OCI-LY7 (cell line): Measurements from ENCODE around the gene NPNT. TPM values are rescaled to one million over a fixed set of nuclear protein-coding genes. Genes with fewer than 3 reads are reported as not detected.

Source experiments
- BruUV-seq: library from RNA; stranded (reverse); fragments of 400-500 nt; replicated peaks from 2 replicates; lab custom pipeline; 2021; lab: Mats Ljungman, UMichigan
- CTCF ChIA-PET: fragments of 300-600 bp; sonication (Branson Sonifier 250); formaldehyde crosslinking; loops from one replicate; lab custom pipeline; 2022; ENCODE audit warnings: antibody characterized with exemption; ENCODE audit not compliant: unreplicated experiment; lab: Charles Lee
- POLR2A ChIA-PET: fragments of 300-600 bp; sonication (Branson Sonifier 250); formaldehyde crosslinking; loops from one replicate; lab custom pipeline; 2022; ENCODE audit warnings: antibody characterized with exemption; lab: Charles Lee
- DNase-seq: peaks from one replicate; pipeline ENCODE4 v3.0.0-alpha.2; 2015; ENCODE audit warnings: low spot score
- H2AFZ ChIP-seq: fragments of 200-600 bp; sonication (generic), shearing (Covaris generic); 2 replicates; pipeline ENCODE4 v1.6.1; 2014; ENCODE audit warnings: mild to moderate bottlenecking, antibody characterized with exemption, low read length, moderate library complexity
- H3K27ac ChIP-seq: fragments of 200-600 bp; sonication (generic); 2 replicates; pipeline ENCODE4 v1.5.1; 2014; ENCODE audit warnings: mixed run types, low read depth, mild to moderate bottlenecking, moderate library complexity, low read length, inconsistent platforms; ENCODE audit not compliant: poor library complexity, severe bottlenecking
- H3K36me3 ChIP-seq: fragments of 200-600 bp; sonication (generic); 2 replicates; pipeline ENCODE4 v1.6.1; 2014; ENCODE audit warnings: mild to moderate bottlenecking, antibody characterized with exemption, low read length, moderate library complexity, mixed read lengths; ENCODE audit not compliant: insufficient read depth
- H3K4me1 ChIP-seq: fragments of 200-600 bp; sonication (generic); 2 replicates; pipeline ENCODE4 v1.5.1; 2014; ENCODE audit warnings: mild to moderate bottlenecking, low read length; ENCODE audit not compliant: insufficient read depth, poor library complexity, severe bottlenecking
- H3K4me2 ChIP-seq: fragments of 200-600 bp; sonication (generic); 2 replicates; pipeline ENCODE4 v1.6.1; 2014; ENCODE audit warnings: mild to moderate bottlenecking, low read length
- H3K4me3 ChIP-seq: fragments of 200-600 bp; sonication (generic); 2 replicates; pipeline ENCODE4 v1.5.1; 2014; ENCODE audit warnings: mild to moderate bottlenecking, low read depth, low read length; ENCODE audit not compliant: poor library complexity, severe bottlenecking
- H3K79me2 ChIP-seq: fragments of 200-600 bp; sonication (generic); 2 replicates; pipeline ENCODE4 v1.6.1; 2016; ENCODE audit warnings: low read depth, mild to moderate bottlenecking, low read length, moderate library complexity, mixed read lengths; ENCODE audit not compliant: insufficient read depth
- H3K9me2 ChIP-seq: fragments of 200-600 bp; sonication (generic); 2 replicates; pipeline ENCODE4 v1.6.1; 2016; ENCODE audit warnings: mild to moderate bottlenecking, low read length, mixed read lengths; ENCODE audit not compliant: insufficient read depth
- H3K9me3 ChIP-seq: fragments of 200-600 bp; sonication (generic); 2 replicates; pipeline ENCODE4 v1.6.1; 2014; ENCODE audit warnings: mild to moderate bottlenecking, mixed run types, low read length, mixed read lengths
- H4K20me1 ChIP-seq: fragments of 200-600 bp; sonication (generic); 2 replicates; pipeline ENCODE4 v1.6.1; 2014; ENCODE audit warnings: mild to moderate bottlenecking, antibody characterized with exemption, low read length, moderate library complexity, mixed read lengths; ENCODE audit not compliant: insufficient read depth
- CTCF ChIP-seq: fragments of 200-600 bp; sonication (generic); conservative IDR thresholded peaks from 2 replicates; pipeline ENCODE4 v1.5.1; 2014; ENCODE audit warnings: mild to moderate bottlenecking, antibody characterized with exemption, low read length, moderate library complexity, mixed read lengths
- EZH2phosphoT487 ChIP-seq: fragments of 200-600 bp; sonication (generic); IDR thresholded peaks from 2 replicates; pipeline ENCODE4 v1.6.1; 2018; ENCODE audit warnings: low read depth, borderline replicate concordance, mild to moderate bottlenecking, mixed run types, antibody characterized with exemption, low read length, moderate library complexity, mixed read lengths
- intact Hi-C: fragments of 100-400 bp; cut with micrococcal nuclease; formaldehyde crosslinking; loops from one replicate; pipeline ENCODE4 v1.10.0; 2022; ENCODE audit not compliant: unreplicated experiment
- total RNA-seq, 2 experiments: library from RNA; depleted of rRNA in 1 of 2; stranded (reverse); fragments of >200 nt in 1 of 2; shearing (Covaris generic) in 1 of 2; gene quantifications; 2 replicates each; pipeline ENCODE4 v1.2.3, GENCODE V29; 2014 to 2022

Gene NPNT
- total RNA-seq, 2 experiments from 2014 or later = not detected

- intact Hi-C loops = no loop called here
- no peak for DNase-seq
- Histone ChIP-seq H3K36me3 (no peaks in the 10 kb centered on the region), H3K4me3 (no peak overlapping the region), H3K4me2 (no peak overlapping the region), H3K9me3 (no peaks in the 10 kb centered on the region), H3K4me1 (no peaks in the 10 kb centered on the region), H3K9me2 (no peaks in the 10 kb centered on the region), H2AFZ (no peak overlapping the region), H3K79me2 (no peaks in the 10 kb centered on the region), H3K27ac (no peak overlapping the region), H4K20me1 (no peaks in the 10 kb centered on the region)
- ChIA-PET POLR2A (no interaction called here), CTCF (no interaction called here)
- no peak for TF ChIP-seq EZH2phosphoT487
- TF ChIP-seq CTCF = no peak
- no TSS peak for BruUV-seq
Observed at GRCh38 chr4:105933083-105933482, 37.8 kb downstream of the NPNT start.

- Histone ChIP-seq H3K79me2 (no peaks in the 10 kb centered on the region), H3K4me2 (no peak overlapping the region), H4K20me1 (no peaks in the 10 kb centered on the region), H3K36me3 (no peaks in the 10 kb centered on the region), H2AFZ (no peak overlapping the region), H3K9me2 (no peaks in the 10 kb centered on the region), H3K4me3 (no peak overlapping the region), H3K9me3 (no peaks in the 10 kb centered on the region), H3K4me1 (no peaks in the 10 kb centered on the region), H3K27ac (no peak overlapping the region)
- ChIA-PET CTCF (no interaction called here), POLR2A (no interaction called here)
- no peak for TF ChIP-seq EZH2phosphoT487
- TF ChIP-seq CTCF = no peak
- no peak for DNase-seq
- intact Hi-C loops = no loop called here
- no TSS peak for BruUV-seq
Observed at GRCh38 chr4:105934386-105934785, 39.1 kb downstream of the NPNT start.

- no peak overlapping the region for H2AFZ ChIP-seq
- no peak overlapping the region for H3K4me3 ChIP-seq
- DNase-seq = no peak
- H3K4me1 ChIP-seq = no peaks in the 10 kb centered on the region
- no TSS peak for BruUV-seq
- H3K9me3 ChIP-seq = no peaks in the 10 kb centered on the region
- H3K9me2 ChIP-seq = no peaks in the 10 kb centered on the region
- no peak overlapping the region for H3K27ac ChIP-seq
- intact Hi-C loops = no loop called here
- H3K4me2 ChIP-seq = no peak overlapping the region
- ChIA-PET CTCF (no interaction called here), POLR2A (interaction anchor here (0.7 kb wide), 1 partner anchor 219 kb away, joined by 3 read pairs; no protein-coding TSS in a partner anchor)
- TF ChIP-seq CTCF (no peak), EZH2phosphoT487 (no peak)
- H4K20me1 ChIP-seq = no peaks in the 10 kb centered on the region
- H3K36me3 ChIP-seq = no peaks in the 10 kb centered on the region
- no peaks in the 10 kb centered on the region for H3K79me2 ChIP-seq
Observed at GRCh38 chr4:105936901-105937300, 41.6 kb downstream of the NPNT start.
